Transverse colon (tissue), 4 donors: ENCODE results near the gene MED29.

Experiments used
- EP300 ChIP-seq: sonication (generic); formaldehyde crosslinking; IDR thresholded peaks from one replicate; pipeline ENCODE4 v1.6.1; 2017; ENCODE audit warnings: antibody characterized with exemption, low read depth
- POLR2AphosphoS5 ChIP-seq, 3 donors: sonication (generic); formaldehyde crosslinking; IDR thresholded peaks; one replicate each; pipeline ENCODE4 v1.6.1; 2016; ENCODE audit warnings: antibody characterized with exemption in 3 of 3
- TF ChIP-seq, protein P1 (sequence below), 5 experiments: fragments of 200-600 bp in 3 of 5; fragments of 450-650 bp in 2 of 5; sonication (generic) in 3 of 5; IDR thresholded peaks; 1 replicate in 2 of 5; 2 replicates in 3 of 5; pipeline ENCODE4 v1.5.1; 2016 to 2017; ENCODE audit warnings: antibody characterized with exemption in 5 of 5, inconsistent platforms in 3 of 5, mild to moderate bottlenecking in 2 of 5, moderate library complexity in 1 of 5

DNA sequence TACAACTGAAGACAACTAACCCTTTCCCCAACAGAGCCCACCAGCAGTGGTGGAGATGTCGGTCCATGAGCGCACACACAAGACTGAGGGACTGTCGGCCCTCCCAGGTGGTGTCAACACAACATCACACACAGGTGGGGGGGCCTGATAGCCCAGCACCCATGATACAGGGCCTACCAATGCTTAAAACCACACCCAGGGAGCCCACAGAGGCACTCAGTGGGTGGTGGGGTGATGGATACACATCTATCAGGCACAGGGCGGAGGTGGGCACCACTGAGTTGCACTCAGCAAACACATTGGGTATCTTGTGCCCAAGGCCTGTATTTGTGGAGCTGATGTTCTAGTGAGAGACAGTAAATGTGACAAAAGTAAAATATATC, 8.5 kb downstream of the MED29 start:
- TF ChIP-seq, protein P1, sequence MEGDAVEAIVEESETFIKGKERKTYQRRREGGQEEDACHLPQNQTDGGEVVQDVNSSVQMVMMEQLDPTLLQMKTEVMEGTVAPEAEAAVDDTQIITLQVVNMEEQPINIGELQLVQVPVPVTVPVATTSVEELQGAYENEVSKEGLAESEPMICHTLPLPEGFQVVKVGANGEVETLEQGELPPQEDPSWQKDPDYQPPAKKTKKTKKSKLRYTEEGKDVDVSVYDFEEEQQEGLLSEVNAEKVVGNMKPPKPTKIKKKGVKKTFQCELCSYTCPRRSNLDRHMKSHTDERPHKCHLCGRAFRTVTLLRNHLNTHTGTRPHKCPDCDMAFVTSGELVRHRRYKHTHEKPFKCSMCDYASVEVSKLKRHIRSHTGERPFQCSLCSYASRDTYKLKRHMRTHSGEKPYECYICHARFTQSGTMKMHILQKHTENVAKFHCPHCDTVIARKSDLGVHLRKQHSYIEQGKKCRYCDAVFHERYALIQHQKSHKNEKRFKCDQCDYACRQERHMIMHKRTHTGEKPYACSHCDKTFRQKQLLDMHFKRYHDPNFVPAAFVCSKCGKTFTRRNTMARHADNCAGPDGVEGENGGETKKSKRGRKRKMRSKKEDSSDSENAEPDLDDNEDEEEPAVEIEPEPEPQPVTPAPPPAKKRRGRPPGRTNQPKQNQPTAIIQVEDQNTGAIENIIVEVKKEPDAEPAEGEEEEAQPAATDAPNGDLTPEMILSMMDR (IDR thresholded peaks at IDR 0.05) = no peak
- TF ChIP-seq POLR2AphosphoS5 (IDR thresholded peaks at IDR 0.05) (no peak), EP300 (no peak)
